GM18517 (cell line): Measurements from ENCODE around the gene ALPK3.

Experiments
- ATAC-seq: cut with Tn5 transposase; IDR thresholded peaks from one replicate; pipeline ENCODE4 v1.9.1; 2021; ENCODE audit warnings: mild to moderate bottlenecking, moderate library complexity; ENCODE audit not compliant: unreplicated experiment

The ALPK3 gene

DNA sequence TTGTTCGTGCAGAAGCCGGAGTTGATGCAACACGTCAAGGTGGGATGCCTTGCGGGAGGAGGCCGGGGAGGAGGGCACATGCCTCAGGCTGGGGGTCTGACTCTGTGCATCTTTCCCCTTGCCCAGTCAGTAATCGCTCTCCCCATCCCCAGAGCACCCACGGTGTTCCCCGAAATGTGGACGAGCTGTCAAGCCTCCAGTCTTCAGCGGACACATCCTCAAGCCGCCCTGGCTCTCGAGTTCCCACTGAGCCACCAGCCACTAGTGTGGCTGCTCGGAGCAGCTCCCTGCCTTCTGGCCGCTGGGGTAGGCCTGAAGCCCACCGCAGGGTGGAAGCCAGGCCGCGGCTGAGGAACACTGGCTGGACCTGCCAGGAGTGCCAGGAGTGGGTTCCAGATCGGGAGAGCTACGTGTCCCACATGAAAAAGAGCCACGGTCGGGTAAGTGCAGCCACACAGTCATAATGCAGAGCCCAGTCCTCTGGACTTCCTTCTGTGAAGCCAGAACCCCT is 18.7 kb upstream of the ALPK3 start:
- no peak for ATAC-seq

DNA sequence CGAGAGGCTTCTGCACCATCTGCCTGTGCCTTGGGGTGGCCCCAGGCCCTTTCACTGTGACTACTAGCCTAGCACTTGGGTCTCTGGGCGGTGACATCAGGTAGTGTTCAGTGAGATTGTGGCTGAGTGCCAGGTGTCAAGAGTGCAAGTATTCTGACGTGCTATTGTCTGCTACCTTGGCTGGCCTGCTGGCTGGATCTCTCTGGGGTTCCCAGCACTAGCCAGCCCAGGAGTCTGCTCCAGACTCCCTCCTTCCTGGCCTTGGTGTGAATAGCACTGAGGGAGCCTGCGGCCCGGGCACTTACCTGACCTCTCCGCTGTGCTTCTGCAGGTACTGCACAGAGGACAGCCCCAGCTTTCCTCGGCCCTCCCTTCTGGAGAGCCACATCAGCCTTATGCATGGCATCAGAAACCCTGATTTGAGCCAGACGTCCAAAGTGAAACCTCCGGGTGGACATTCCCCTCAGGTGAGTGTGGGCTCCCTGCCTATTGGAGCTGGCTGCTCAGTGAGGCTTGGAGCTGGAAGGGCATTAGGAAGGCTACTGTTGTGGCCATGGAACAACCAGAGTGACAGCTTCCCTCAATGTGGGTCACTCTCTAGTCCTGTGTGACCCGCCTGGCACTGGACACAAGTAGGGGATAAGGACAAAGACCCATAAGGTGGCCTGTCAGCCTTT is 17.5 kb upstream of the ALPK3 start:
- no peak for ATAC-seq

DNA sequence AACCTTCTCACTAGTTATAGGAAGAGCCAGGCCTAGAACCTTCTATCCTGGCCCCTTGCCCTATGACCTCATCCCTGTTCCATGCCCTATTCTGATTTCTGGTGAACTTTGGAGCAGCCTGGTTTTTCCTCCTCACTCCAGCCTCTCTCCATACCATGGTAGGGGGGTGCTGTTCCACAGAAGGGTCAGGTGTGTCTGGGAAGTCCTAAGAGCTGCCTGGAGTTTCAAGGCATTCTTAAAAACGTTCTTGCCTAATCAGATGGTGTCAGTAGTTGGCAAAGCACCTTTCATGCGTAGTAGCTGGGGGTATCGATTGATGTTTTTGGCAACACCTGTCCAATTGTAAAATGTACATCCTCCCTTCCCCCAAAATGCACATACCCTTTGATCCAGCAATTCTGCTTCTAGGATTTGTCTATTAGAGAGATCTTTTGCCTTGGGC is 16.8 kb upstream of the ALPK3 start:
- ATAC-seq, result no peak

DNA sequence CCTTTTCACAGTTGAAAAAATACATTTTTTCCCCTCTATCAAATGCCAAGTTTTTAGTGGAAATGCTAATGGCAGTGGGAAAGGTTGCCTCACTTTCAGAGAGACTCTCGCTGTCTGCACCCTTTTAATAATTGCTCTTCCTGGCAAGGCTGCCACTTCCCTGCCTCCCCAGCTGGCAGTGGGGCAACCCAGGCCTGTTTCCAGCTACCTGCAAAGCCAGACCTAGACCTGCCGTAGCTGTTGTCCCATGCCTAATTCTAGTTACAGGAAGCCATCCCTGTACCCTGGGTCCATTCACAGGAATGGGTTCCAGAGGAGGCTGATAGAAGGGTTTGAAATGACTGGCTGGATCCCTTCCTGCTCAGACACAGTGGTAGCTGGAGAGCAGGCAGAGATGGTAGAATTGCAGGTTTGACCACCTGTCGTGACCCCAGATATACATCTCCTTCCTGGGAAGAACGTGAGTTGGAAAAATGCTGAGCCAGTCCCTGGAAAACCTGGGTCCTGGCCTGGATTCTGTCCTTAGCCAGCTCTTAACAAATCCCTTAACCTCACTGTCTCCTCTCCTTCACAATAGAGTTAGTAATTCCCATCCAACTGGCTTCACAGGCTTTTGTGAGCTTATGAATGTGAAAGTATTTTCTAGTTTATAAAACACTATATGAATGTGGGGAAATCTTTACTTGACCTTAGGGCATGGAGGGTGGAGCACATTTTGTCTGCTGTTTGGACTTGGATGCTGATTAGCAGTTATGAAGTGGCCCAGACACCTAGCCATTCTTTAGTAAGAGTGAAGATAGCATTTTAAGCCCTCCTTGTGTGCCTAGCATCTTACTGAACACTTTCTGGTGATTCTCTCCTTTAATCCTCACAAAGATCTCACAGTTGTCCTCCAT is 12.9 kb upstream of the ALPK3 start:
- no peak for ATAC-seq

DNA sequence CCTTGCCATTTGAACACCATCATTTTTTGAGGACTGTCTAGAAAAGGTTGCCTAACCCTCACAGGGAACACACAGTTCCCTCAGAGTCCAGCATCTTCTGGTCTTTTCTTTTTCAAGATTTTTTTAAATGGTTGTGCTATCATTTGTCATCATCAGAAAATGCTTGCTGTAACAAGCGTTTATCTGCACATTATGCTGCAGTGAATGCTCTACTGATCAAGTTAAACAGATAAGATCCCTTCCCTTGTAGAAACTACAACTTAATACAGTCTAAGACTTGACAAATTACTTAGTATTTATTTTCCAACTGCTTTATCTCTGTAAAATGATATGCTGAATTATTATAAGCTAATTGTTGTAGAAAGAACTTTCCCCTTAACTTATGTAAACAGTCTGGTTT is 11.9 kb upstream of the ALPK3 start:
- ATAC-seq, result no peak

DNA sequence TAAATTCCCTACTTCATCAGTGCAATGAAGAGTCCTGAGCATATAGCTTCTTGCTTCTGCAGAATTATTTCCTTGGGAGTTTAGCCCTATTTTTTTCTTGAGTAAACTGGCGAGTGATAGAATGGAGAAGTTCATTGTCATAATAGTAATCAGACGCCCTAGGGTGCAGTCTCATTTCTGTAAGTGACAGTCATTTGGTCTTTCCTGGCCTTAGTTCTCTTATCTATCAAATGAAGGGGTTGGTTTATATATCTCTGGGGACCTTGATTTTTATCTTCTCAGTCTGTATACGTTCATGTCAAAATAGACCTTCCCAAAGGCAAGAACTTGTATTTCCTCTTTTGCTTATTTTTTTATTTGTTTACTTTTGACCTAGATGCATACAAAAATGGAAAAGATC is 9.9 kb upstream of the ALPK3 start:
- ATAC-seq, result no peak

DNA sequence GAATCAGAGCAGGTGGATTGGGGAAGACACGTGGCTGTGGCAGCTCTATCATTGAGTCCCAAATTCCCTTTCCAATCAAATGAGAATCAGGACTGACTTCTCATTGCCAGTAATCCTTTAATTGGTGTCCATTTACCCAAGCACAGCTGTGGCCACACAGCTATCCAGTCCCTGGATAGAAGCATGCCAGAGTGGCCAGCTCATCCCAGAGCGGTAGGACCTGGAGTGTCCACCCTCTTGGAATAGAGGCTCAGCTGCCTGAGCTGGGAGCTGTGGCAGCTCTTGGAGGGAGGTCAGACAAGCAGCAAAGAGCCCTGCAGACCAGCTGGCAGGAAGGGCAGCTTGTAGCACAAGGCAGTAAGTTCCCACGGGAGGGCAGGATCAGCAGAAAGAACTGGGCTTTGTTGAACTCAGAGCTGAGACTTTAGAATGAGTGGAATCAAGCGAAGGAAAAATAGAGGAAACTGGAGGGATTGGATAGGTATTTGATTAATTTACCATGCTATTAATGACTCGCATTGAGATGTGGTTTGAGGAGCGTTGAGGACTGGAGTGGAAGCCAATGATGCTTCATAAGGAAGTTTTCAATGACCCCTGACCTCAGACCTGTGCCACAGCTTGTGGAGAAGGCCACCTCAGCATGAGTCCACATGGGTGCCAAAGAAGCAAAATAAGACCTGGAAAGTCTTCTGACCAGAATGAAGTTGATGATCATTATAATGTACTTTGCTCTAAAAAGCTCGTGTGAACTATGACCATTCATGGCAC is 6.9 kb upstream of the ALPK3 start:
- ATAC-seq, result no peak

DNA sequence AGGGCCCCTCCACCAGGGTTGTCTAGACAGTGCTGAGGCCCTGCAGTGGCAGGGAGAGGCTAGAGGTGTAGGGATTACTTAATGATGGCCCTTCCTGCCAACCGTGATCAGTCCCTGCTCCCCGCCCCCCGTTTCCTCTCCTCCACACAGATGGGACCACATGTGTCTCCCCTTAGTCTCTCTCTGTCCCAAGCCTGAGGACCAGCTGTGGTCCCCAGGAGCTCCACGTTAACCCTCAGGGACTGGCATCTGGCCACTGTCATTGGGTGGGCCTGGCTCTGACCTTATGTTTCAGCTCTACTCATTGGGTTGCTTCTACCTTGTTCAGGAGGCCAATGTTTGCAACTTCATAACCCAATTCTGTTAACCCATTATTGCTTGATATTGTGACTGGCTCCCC is 6.0 kb upstream of the ALPK3 start:
- ATAC-seq, result no peak

DNA sequence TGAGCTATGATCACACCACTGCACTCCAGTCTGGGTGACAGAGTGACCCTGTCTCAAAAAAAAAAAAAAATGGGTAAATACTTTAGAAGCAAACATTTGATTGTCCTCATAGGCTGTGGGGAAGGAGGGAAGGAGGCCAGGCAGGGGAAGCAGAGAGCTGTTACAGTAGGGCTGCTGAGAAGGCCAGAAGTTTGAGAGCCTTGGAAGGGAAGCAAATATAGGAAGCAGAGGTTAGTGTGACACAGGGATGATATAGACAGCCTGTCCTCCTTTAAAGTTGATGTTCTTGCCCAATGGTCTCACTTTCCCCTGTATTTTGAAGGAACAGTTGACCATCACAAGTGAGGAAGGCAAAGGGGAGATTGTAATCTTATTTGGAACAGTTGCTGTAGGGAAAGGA is 5.3 kb upstream of the ALPK3 start:
- no peak for ATAC-seq

DNA sequence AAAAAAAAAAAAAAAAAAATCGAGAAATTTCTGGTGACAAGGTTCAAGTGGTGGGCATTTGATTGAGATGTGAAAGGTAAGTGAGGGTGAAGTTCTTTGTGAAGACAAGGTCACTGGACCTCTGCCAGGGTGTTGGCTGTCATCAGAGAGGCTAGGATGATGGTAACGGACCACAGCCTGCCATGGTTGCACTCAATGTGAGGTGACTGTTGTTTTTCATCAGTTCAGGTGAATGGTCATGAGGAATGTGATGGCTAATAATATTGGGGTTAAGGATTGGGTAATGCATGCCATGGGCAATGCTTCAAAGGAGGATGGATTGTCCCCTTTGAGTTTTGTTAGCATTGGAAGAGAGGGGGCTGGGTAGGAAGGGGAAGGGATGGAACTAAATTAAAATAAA is 4.3 kb upstream of the ALPK3 start:
- ATAC-seq, result no peak

DNA sequence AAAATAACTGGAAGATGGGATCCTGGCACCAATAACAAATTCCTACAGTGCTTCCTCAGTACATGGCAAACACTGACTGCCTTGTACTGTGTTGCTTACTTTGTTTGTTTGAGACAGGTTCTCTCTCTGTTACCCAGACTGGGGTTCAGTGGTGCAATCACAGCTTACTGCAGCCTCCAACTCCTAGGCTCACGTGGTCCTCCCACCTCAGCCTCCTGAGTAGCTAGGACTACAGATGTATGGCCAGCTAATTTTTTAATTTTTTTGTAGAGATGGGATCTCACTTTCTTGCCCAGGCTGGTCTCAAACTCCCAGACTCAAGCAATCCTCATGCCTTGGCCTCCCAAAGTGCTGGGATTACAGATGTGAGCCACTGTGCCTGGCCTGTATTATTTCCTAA is 3.7 kb upstream of the ALPK3 start:
- no peak for ATAC-seq

DNA sequence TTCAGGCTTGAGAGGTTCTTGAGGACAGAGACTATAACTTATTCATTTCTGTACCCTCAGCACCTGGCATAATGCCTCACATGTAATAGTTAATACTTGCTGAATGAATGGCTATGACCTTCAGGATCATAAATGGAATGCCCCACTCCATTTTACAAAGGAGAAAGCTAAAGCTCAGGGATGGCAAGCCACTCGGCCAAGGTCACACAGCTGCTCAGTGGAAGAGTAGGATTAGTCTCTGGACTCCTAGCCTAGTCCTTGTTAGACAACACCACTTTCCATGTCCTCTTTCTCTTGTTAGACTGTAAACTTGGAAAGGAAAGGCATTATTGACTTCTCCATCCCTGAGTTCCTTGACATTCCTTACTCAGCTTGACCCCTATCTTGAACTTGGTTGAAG is 3.2 kb upstream of the ALPK3 start:
- no peak for ATAC-seq

DNA sequence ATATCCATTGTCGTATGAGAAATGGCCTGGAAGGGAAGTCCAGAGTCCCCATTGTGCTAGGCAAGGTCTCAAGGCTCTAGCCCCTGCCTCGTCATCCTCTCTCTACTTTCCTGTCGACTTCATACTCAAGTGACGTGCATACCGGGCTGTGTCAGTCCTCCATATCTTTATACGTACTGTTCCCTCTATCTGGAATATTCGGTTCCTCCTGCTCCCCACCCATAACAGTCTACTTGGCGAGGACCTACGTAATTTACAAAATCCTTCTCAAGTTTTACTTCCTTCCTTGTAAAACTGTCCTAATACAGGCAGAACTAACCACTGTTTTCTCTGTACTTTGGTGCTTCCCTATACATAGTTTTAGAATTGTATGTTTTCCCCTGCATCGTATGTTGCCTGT is 2.2 kb upstream of the ALPK3 start:
- no peak for ATAC-seq

DNA sequence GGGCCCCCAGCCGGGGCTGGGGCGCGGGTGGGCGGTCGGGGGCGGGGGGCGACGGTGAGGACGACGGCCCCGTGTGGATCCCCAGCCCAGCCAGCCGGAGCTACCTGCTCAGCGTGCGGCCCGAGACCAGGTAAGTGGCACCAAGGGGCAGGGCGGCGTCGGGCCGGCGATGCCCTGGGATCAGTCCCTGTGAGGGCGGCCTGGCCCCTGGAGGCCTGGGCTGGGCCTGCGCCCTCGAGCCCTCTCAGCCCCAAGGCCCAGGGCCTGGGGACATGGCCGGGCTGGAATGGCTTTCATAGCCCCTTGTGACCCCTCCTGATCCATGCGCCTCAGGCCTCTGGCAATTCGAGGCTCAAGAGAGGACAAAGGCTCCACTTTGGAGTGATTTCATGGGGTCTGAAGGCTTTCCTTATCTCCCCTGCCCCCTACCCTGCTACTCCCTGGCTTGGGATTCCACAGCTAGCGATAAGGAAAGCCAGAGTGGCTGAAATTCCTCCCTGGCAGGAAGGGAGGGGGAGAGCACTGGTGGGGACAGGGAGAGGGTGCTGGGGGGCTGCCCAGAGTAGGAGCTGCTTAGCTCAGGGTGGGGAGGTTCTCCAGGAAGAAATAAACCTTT is 418 bp downstream of the ALPK3 start:
- no peak for ATAC-seq

DNA sequence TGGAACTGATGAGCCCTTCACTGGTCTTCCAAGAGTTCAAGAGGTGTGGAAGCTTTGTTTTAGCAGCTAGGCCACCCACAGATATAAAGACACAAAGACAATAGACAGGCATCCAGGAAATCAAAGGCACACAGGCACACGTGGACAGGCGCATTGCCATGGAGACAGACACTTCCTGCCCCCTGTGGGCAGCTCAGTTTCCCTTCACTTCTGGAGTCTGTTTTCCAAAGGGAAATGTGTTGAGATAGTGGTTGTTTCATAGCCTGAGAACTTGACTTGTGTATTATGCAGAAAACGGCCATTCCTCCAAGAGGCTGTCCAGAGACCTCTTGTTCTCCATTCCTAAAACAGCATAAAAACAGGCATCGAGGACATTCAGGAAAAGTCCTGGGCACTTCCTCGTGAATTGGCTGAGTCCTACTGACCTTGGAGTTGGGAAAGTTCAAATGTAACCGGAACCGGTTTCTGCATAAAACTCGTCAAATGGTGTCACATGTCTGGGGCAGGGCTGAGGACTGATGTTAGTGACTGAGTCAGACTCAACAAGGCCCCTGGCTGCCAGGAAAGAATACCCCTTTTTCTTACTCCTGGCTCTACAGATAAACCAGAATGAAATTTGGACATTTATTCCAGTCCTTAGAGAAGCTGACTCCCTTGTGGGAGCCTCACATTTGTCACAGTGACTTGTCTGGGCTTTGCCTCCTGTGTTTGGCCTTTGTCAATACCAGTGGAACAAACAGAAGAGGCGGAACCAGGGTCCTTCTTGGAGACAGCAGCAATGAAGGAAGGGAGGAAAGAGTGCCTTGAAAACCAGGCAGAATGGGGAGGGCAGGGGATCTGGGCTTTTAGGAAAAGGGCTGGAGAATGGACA is 1.3 kb downstream of the ALPK3 start:
- no peak for ATAC-seq

DNA sequence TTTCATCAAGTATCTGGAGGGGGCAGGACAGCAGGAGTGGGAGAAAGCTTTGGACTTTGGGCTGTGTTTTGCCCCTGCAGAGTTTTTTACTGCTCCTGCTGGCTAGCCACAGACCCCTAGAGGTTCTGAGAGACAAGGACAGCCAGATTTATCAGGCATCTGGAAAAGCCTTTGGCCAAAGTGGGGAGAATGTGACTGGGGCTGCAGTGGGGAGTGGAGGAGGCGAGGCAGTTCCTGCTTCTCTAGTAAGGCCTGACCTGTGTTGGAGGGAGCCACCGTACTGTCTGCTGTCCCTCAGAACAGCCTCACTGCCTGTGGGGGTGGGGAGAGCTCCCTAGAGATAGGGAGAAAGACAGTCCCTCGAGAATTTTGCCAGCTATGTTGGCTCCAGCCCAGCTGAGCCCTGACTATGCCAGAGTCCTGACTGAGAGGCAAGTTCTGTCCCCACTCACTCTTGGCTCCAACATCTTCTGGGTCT is 2.2 kb downstream of the ALPK3 start:
- ATAC-seq, result no peak

DNA sequence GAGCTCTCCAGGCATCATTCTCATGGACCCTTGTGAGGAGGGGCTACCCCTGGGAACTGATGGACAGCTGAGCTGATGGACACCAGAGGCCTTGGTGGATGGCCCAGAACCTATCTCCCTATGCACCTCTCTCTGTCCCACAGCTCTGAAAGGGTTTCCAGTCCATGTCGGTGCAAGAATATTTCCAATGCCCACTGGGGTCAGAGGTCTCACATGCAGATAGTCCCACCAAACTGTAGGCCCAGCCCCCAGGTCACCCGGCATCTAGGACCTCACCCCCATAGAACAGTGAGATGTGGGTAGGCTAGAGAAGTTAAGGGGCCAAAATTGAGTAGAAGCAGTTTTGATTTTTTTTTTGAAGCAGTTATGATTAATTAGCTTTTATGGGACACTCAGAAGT is 2.6 kb downstream of the ALPK3 start:
- no peak for ATAC-seq

DNA sequence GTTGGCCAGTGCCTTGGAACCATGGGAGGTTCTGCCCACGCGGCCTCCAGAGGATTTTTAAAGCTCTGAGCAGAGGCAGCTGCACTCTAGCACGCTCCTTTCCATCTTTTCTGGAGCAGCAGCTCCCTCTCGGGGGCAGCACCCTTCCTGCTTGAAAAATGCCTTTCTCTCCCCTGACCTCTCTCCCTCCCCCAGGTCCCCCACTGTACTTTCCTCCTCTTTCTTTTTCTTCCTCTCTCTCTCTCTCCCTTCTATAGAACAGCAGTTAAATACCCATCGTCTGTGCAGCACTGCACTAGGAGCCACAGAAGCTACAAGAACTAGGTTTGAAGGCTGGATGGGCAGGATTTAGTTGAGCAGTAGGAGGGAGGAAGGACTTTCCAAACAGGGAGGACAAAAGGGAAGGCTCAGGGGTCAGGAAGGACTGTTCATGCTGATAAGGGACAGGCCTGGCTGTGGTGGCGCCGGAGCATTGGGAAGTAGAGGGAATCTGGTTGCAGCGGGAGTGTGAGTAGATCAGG is 4.4 kb downstream of the ALPK3 start:
- no peak for ATAC-seq

DNA sequence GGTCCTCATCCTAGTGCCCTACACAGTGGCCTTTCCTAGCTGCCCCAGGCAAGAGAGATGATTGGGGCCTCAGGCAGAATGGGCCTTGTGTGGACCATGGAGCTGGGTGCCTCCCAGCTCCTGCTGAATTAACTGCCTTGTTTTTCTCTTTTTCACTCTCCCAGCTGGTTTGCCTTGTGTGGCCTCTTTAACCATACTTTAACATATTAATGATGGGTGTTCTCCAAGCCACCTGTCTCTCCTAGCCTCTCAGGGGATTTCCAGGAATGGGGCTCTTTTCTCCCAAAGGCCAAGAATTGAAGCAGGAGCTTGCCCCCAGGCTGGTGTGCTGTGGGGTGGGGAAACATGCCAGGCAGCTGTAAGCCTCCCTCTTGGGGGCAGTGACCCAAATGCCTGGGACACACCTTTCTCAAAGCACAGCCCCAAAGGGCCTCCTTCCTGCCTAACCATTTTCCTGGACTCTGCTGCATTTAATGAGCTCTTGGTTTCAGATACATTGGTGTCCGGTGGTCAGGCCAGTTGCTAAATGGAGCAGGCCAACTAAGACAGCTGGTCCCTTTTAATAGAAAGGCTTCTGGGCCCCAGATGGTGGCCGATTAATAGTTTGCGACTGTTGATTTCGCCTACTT is 5.6 kb downstream of the ALPK3 start:
- no peak for ATAC-seq
